Tibial artery (tissue), 4 donors: ENCODE data around the gene STARD13.

Experiments used
- DNase-seq, 2 donors: peaks; one replicate each; pipeline ENCODE4 v3.0.0-alpha.2; 2019
- H3K27ac ChIP-seq, 2 donors: fragments of 200-600 bp; sonication (generic) in 1 of 2; 1 replicate in 1 of 2; 2 replicates in 1 of 2; pipeline ENCODE4 v1.5.1; 2018 to 2019; ENCODE audit warnings: mild to moderate bottlenecking in 1 of 2
- H3K27me3 ChIP-seq, 2 donors: fragments of 200-600 bp; sonication (generic) in 1 of 2; one replicate each; pipeline versions ENCODE4 v1.5.1 to v1.6.0; 2016 to 2019
- H3K36me3 ChIP-seq, 3 donors: fragments of 200-600 bp; sonication (generic) in 2 of 3; one replicate each; pipeline ENCODE4 v1.5.1; 2016 to 2019; ENCODE audit warnings: mild to moderate bottlenecking in 2 of 3
- H3K4me1 ChIP-seq, 4 donors: fragments of 200-600 bp; sonication (generic) in 2 of 4; 1 replicate in 3 of 4; 2 replicates in 1 of 4; pipeline ENCODE4 v1.5.1; 2016 to 2019
- H3K4me3 ChIP-seq, 2 donors: fragments of 200-600 bp; sonication (generic) in 1 of 2; 1 replicate in 1 of 2; 2 replicates in 1 of 2; pipeline ENCODE4 v1.5.1; 2018 to 2019; ENCODE audit warnings: mild to moderate bottlenecking in 2 of 2
- H3K9me3 ChIP-seq, 3 donors: fragments of 200-600 bp; sonication (generic) in 1 of 3; one replicate each; pipeline ENCODE4 v1.5.1; 2016 to 2019
- intact Hi-C: fragments of 100-400 bp; cut with DNase I; formaldehyde crosslinking; loops from one replicate; pipeline ENCODE4 v1.15.0; 2023; ENCODE audit warnings: low total_unique reads
- TF ChIP-seq, protein P1 (sequence below), 2 experiments: fragments of 200-600 bp in 1 of 2; fragments of 450-650 bp in 1 of 2; IDR thresholded peaks; one replicate each; pipeline ENCODE4 v1.5.1; 2017 to 2019; ENCODE audit warnings: antibody characterized with exemption in 2 of 2, mild to moderate bottlenecking in 1 of 2, moderate library complexity in 1 of 2

STARD13 gene

DNA sequence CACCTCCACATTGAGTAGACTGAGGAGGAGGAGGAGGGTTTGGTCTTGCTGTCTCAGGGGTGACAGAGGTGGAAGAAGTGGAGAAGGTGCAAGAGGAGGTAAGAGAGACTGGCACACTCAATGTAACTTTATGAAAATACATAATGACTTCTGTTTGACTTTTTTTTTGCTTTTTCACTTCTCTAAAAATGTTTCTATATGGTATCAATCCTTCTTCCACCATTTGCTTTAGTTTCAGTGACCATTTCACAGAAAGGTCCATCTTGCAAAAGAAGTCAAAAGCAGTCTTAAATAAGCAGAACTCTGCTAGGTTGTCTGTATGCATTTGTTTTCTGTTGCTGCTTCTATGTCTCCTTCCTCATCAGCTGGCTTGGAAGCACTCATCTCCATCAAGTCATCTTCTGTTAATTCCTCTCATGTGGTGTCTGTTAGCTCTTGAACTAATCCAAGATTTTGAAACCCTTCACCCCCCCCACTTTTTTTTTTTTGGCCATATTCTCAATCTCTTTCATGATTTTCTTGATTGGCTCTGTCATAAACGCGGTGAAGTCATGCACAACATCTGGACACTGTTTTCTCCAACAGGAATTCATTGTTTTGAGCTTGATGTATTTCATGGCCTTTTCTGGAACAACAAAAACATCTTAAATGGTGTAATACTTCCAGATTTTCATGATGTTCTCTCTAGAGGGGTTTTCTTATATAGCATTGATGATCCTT, 188.5 kb downstream of the STARD13 start:
- no peaks in the 10 kb centered on the region for H3K4me1 ChIP-seq
- intact Hi-C loops = no loop called here
- TF ChIP-seq, protein P1, sequence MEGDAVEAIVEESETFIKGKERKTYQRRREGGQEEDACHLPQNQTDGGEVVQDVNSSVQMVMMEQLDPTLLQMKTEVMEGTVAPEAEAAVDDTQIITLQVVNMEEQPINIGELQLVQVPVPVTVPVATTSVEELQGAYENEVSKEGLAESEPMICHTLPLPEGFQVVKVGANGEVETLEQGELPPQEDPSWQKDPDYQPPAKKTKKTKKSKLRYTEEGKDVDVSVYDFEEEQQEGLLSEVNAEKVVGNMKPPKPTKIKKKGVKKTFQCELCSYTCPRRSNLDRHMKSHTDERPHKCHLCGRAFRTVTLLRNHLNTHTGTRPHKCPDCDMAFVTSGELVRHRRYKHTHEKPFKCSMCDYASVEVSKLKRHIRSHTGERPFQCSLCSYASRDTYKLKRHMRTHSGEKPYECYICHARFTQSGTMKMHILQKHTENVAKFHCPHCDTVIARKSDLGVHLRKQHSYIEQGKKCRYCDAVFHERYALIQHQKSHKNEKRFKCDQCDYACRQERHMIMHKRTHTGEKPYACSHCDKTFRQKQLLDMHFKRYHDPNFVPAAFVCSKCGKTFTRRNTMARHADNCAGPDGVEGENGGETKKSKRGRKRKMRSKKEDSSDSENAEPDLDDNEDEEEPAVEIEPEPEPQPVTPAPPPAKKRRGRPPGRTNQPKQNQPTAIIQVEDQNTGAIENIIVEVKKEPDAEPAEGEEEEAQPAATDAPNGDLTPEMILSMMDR (IDR thresholded peaks at IDR 0.05) = no peak
- H3K27me3 ChIP-seq = no peaks in the 10 kb centered on the region
- H3K9me3 ChIP-seq = peaks cover 0 to 9% (median 0%) of the 10 kb centered on the region in 3 donors
- H3K27ac ChIP-seq = no peak overlapping the region
- DNase-seq = no peak
- H3K36me3 ChIP-seq = no peaks in the 10 kb centered on the region
- no peak overlapping the region for H3K4me3 ChIP-seq

DNA sequence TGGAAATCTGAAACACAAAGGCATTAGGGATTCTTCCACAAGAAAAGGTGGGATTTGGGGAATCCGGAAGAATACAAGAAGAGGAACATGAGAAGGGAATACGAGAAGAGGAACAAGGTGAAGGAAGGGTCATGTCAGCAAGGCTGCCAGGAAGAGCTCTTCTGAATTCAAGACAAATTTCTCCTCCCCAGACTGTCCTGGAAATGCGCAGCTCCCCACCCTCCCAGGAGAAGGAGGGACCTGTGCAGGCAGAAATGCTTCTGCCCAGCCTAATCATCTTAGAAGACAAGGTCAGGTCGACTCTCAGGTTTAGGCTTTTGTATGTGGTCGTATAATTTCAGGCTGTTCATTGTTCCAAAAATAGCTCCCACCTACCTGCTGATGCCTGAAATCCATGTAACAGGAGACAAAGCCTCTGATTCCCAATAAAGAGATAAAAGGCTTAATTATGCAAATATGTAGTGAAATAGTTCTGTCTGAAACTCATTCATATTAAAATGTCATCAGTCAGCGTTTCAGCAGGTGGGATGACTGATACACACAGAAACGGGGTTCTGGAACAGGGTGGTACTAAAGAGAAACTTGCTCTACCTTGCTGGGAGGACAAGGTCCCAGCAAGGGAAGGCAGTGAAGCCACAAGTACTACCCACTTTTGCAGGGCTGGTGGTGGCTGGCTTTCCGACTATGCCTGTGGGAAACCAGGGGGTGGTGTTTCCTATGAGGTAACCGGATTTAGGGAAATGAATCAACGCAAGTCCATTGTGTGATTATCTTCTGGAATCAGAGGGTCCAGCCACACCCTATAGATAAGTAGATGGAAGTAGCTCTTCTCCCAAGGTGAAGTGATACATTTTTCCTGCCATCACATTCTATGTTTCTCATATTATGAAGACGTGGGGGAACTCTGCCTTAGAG, 193.2 kb downstream of the STARD13 start:
- Histone ChIP-seq H3K9me3 (peaks cover 0 to under 1% (median 0%) of the 10 kb centered on the region in 3 donors), H3K36me3 (no peaks in the 10 kb centered on the region), H3K4me1 (no peaks in the 10 kb centered on the region), H3K27ac (no peak overlapping the region), H3K4me3 (no peak overlapping the region), H3K27me3 (no peaks in the 10 kb centered on the region)
- intact Hi-C loops = no loop called here
- TF ChIP-seq, protein P1 (IDR thresholded peaks at IDR 0.05) = no peak
- no peak for DNase-seq

DNA sequence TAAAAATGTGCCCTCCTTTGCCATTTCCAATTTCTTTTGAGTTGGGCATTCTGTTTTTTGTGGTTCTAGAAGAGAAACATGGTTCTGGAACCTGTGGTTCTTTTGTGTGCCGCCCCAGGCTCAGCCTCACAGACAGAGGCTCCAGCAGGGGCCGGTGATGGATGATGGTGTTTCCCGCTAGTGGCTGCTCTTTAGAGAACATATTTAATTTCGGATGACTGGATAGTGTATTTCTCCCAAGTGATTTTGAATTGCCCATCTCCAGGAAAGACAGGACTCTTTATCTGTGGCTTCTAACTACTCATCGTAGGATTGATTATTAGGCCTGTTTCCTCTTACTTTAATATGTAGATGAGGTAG, 194.2 kb downstream of the STARD13 start:
- Histone ChIP-seq H3K27ac (no peak overlapping the region), H3K36me3 (no peaks in the 10 kb centered on the region), H3K4me1 (no peaks in the 10 kb centered on the region), H3K27me3 (no peaks in the 10 kb centered on the region), H3K4me3 (no peak overlapping the region), H3K9me3 (no peaks in the 10 kb centered on the region)
- intact Hi-C loops = no loop called here
- no peak for DNase-seq
- TF ChIP-seq, protein P1 (IDR thresholded peaks at IDR 0.05) = no peak

DNA sequence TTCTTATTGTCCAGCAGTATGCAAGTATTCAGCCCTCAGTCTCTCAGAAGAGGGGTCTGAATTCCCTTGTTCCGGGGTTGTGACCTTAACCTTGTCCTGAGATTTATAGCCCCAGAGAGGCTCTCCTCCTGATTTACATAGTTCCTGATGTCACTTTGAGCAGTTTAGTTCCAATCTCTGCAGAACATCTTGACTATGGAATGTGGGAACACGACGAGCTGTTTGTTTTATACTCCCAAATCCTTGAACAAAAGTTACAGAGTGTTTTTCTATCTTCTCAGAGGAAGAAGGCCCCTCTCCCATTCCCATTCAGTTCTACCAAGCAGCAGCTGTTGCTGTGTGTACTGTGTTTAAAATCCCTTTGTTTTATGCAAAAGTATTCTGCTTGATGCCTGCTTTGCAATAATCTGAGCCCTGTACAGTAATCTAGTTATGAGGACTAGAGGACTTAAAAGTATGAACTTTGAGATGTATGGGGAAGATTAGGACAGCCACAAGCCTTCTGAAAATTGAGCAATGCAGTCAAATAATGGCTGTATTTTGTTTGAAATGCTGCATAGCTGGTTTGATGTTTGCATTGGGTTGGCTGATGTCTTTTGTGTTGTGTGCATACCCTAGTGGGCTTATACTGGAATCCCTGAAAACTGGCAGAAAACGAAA, 194.7 kb downstream of the STARD13 start:
- H3K9me3 ChIP-seq = no peaks in the 10 kb centered on the region
- TF ChIP-seq, protein P1 (IDR thresholded peaks at IDR 0.05) = no peak
- no peak for DNase-seq
- no peak overlapping the region for H3K27ac ChIP-seq
- no peaks in the 10 kb centered on the region for H3K36me3 ChIP-seq
- H3K4me1 ChIP-seq = no peaks in the 10 kb centered on the region
- no peak overlapping the region for H3K4me3 ChIP-seq
- intact Hi-C loops = no loop called here
- no peaks in the 10 kb centered on the region for H3K27me3 ChIP-seq

DNA sequence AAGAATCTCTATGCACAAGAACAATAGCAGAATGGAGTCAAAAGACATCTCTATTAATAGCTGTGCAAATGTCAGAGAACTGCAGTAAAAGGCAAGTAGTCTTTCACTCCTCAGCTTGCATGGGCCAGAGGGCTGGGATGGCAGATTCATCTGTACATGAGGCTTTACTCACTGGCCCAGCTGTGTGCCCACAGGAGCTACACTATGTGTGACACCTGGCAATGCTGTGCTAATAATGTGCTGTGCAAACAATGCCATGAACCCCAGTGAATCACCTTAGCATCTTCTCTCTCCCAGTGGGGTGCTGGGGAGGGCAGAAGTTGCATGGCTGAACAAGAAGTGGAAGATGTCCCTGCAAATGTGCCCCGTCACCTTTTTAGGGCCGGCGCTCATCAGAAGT, 196.2 kb downstream of the STARD13 start:
- Histone ChIP-seq H3K36me3 (no peaks in the 10 kb centered on the region), H3K9me3 (no peaks in the 10 kb centered on the region), H3K4me1 (no peaks in the 10 kb centered on the region), H3K4me3 (no peak overlapping the region), H3K27ac (no peak overlapping the region), H3K27me3 (no peaks in the 10 kb centered on the region)
- TF ChIP-seq, protein P1 (IDR thresholded peaks at IDR 0.05) = no peak
- intact Hi-C loops = no loop called here
- DNase-seq = no peak
